Rectal smooth muscle tissue (tissue), 1 donor: ENCODE measurements around the gene RSPO1.

ENCODE experiments used
- H3K27ac ChIP-seq: one replicate; pipeline ENCODE4 v1.7.0; 2013; ENCODE audit warnings: low read depth, low read length, inconsistent platforms
- H3K27me3 ChIP-seq: one replicate; pipeline ENCODE4 v1.7.0; 2013; ENCODE audit warnings: low read length; ENCODE audit not compliant: control insufficient read depth, insufficient read depth
- H3K36me3 ChIP-seq: one replicate; pipeline ENCODE4 v1.7.0; 2013; ENCODE audit warnings: low read length; ENCODE audit not compliant: control insufficient read depth, insufficient read depth
- H3K4me1 ChIP-seq: one replicate; pipeline ENCODE4 v1.7.0; 2013; ENCODE audit warnings: low read length; ENCODE audit not compliant: control insufficient read depth, insufficient read depth
- H3K4me3 ChIP-seq: one replicate; pipeline ENCODE4 v1.7.0; 2013; ENCODE audit warnings: low read length
- H3K9ac ChIP-seq: one replicate; pipeline ENCODE4 v1.7.0; 2013; ENCODE audit warnings: low read length

The RSPO1 gene

GRCh38 chr1:37667023-37667671 lies 32.5 kb upstream of the RSPO1 start:
- H3K4me1 ChIP-seq = peaks cover 14% of the 10 kb centered on the region
- no peak overlapping the region for H3K4me3 ChIP-seq
- no peaks in the 10 kb centered on the region for H3K36me3 ChIP-seq
- no peak overlapping the region for H3K27ac ChIP-seq
- H3K27me3 ChIP-seq = no peaks in the 10 kb centered on the region
- no peak overlapping the region for H3K9ac ChIP-seq

GRCh38 chr1:37666241-37666867 lies 31.7 kb upstream of the RSPO1 start:
- no peak overlapping the region for H3K4me3 ChIP-seq
- H3K4me1 ChIP-seq = peaks cover 14% of the 10 kb centered on the region
- H3K36me3 ChIP-seq = no peaks in the 10 kb centered on the region
- no peaks in the 10 kb centered on the region for H3K27me3 ChIP-seq
- no peak overlapping the region for H3K27ac ChIP-seq
- no peak overlapping the region for H3K9ac ChIP-seq

GRCh38 chr1:37663426-37664000 lies 28.8 kb upstream of the RSPO1 start:
- Histone ChIP-seq H3K36me3 (no peaks in the 10 kb centered on the region), H3K27me3 (no peaks in the 10 kb centered on the region), H3K27ac (no peak overlapping the region), H3K9ac (no peak overlapping the region), H3K4me3 (no peak overlapping the region), H3K4me1 (peaks cover 14% of the 10 kb centered on the region)

- Histone ChIP-seq H3K4me3 (no peak overlapping the region), H3K9ac (no peak overlapping the region), H3K36me3 (no peaks in the 10 kb centered on the region), H3K4me1 (peaks cover 10% of the 10 kb centered on the region), H3K27me3 (no peaks in the 10 kb centered on the region), H3K27ac (no peak overlapping the region)
Observed at GRCh38 chr1:37662031-37662755, 27.5 kb upstream of the RSPO1 start.

GRCh38 chr1:37661401-37661800 lies 26.7 kb upstream of the RSPO1 start:
- no peak overlapping the region for H3K27ac ChIP-seq

GRCh38 chr1:37660664-37661063 lies 26.0 kb upstream of the RSPO1 start:
- Histone ChIP-seq H3K4me1 (no peaks in the 10 kb centered on the region), H3K27ac (no peak overlapping the region), H3K4me3 (no peak overlapping the region), H3K27me3 (no peaks in the 10 kb centered on the region), H3K36me3 (no peaks in the 10 kb centered on the region), H3K9ac (no peak overlapping the region)

More at GRCh38 chr1:37661401-37661800, 26.7 kb upstream of the RSPO1 start:
- Histone ChIP-seq H3K27me3 (no peaks in the 10 kb centered on the region), H3K9ac (no peak overlapping the region), H3K4me3 (no peak overlapping the region), H3K36me3 (no peaks in the 10 kb centered on the region), H3K4me1 (peaks cover 2% of the 10 kb centered on the region)

GRCh38 chr1:37658486-37658885 lies 23.8 kb upstream of the RSPO1 start:
- H3K27me3 ChIP-seq = no peaks in the 10 kb centered on the region
- H3K36me3 ChIP-seq = no peaks in the 10 kb centered on the region
- no peak overlapping the region for H3K27ac ChIP-seq
- H3K4me1 ChIP-seq = no peaks in the 10 kb centered on the region
- H3K4me3 ChIP-seq = no peak overlapping the region
- H3K9ac ChIP-seq = no peak overlapping the region

- Histone ChIP-seq H3K27me3 (no peaks in the 10 kb centered on the region), H3K9ac (no peak overlapping the region), H3K36me3 (no peaks in the 10 kb centered on the region), H3K4me1 (no peaks in the 10 kb centered on the region), H3K4me3 (no peak overlapping the region), H3K27ac (no peak overlapping the region)
Observed at GRCh38 chr1:37657620-37658412, 23.1 kb upstream of the RSPO1 start.

GRCh38 chr1:37656881-37657280 lies 22.2 kb upstream of the RSPO1 start:
- no peak overlapping the region for H3K27ac ChIP-seq
- H3K9ac ChIP-seq = no peak overlapping the region
- H3K27me3 ChIP-seq = no peaks in the 10 kb centered on the region

GRCh38 chr1:37656026-37656425 lies 21.3 kb upstream of the RSPO1 start:
- no peaks in the 10 kb centered on the region for H3K27me3 ChIP-seq
- no peak overlapping the region for H3K9ac ChIP-seq
- H3K4me1 ChIP-seq = no peaks in the 10 kb centered on the region
- H3K36me3 ChIP-seq = no peaks in the 10 kb centered on the region
- no peak overlapping the region for H3K27ac ChIP-seq
- no peak overlapping the region for H3K4me3 ChIP-seq

More at GRCh38 chr1:37656881-37657280, 22.2 kb upstream of the RSPO1 start:
- H3K36me3 ChIP-seq = no peaks in the 10 kb centered on the region
- H3K4me3 ChIP-seq = no peak overlapping the region
- no peaks in the 10 kb centered on the region for H3K4me1 ChIP-seq

- Histone ChIP-seq H3K27ac (no peak overlapping the region), H3K9ac (no peak overlapping the region), H3K4me3 (no peak overlapping the region), H3K36me3 (no peaks in the 10 kb centered on the region), H3K27me3 (no peaks in the 10 kb centered on the region), H3K4me1 (no peaks in the 10 kb centered on the region)
Observed at GRCh38 chr1:37655274-37655673, 20.6 kb upstream of the RSPO1 start.

- no peaks in the 10 kb centered on the region for H3K4me1 ChIP-seq
- H3K27ac ChIP-seq = no peak overlapping the region
- no peak overlapping the region for H3K9ac ChIP-seq
- no peaks in the 10 kb centered on the region for H3K27me3 ChIP-seq
- H3K4me3 ChIP-seq = no peak overlapping the region
- H3K36me3 ChIP-seq = no peaks in the 10 kb centered on the region
Observed at GRCh38 chr1:37653906-37654305, 19.2 kb upstream of the RSPO1 start.
